D721Med (cell line): Measurements from ENCODE around the gene GNG7.
A peak's percentile ranks its signal among the peaks of the same experiment; 100 is the strongest.

Source experiments
- DNase-seq: peaks from one replicate; pipeline ENCODE4 v3.0.0; 2011; ENCODE audit warnings: low spot score; ENCODE audit not compliant: insufficient read length
- FAIRE-seq: peaks from 2 replicates; lab custom pipeline; 2011; peaks lifted over from hg19 to GRCh38; lab: Jason Lieb, UNC
- TF ChIP-seq, protein P1 (sequence below): IDR thresholded peaks from 2 replicates; pipeline ENCODE4 v1.5.1; 2012; ENCODE audit warnings: mild to moderate bottlenecking, control low read depth; ENCODE audit not compliant: insufficient read depth; ENCODE audit errors: missing control alignments

GNG7 gene

DNA sequence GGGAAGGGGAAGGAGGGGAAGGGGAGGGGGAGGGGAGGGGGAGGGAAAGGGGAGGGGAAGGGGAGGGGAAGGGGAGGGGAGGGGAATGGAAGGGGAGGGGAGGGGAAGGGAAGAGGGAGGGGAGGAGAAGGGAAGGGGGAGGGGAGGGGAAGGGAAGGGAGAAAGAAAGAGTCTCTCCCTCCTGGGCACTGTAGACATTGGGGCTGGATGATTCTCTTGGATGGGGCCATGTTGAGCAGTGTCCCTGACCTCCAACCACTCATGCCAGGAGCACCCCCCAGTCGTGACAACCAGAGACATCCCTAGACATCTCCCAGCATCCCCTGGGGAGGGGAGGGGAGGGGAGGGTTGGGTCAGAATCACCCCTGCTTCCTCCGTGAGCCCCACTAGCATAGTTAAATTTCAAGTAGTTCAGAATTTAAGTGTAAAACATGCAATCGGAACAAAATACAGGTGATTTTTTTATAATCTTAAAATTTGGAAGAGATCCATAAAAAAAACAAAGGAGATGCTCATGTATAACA is 64.0 kb downstream of the GNG7 start:
- TF ChIP-seq, protein P1, sequence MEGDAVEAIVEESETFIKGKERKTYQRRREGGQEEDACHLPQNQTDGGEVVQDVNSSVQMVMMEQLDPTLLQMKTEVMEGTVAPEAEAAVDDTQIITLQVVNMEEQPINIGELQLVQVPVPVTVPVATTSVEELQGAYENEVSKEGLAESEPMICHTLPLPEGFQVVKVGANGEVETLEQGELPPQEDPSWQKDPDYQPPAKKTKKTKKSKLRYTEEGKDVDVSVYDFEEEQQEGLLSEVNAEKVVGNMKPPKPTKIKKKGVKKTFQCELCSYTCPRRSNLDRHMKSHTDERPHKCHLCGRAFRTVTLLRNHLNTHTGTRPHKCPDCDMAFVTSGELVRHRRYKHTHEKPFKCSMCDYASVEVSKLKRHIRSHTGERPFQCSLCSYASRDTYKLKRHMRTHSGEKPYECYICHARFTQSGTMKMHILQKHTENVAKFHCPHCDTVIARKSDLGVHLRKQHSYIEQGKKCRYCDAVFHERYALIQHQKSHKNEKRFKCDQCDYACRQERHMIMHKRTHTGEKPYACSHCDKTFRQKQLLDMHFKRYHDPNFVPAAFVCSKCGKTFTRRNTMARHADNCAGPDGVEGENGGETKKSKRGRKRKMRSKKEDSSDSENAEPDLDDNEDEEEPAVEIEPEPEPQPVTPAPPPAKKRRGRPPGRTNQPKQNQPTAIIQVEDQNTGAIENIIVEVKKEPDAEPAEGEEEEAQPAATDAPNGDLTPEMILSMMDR = no peak
- FAIRE-seq = no peak
- DNase-seq = no peak

- no peak for FAIRE-seq
- DNase-seq = peak; percentile 87
- TF ChIP-seq, protein P1 = peak; percentile 63
Measured at GRCh38 chr19:2636897-2637683, 65.4 kb downstream of the GNG7 start.

GRCh38 chr19:2636141-2636896 is 66.2 kb downstream of the GNG7 start:
- DNase-seq (no peak), FAIRE-seq (no peak)
- TF ChIP-seq, protein P1 = no peak

DNA sequence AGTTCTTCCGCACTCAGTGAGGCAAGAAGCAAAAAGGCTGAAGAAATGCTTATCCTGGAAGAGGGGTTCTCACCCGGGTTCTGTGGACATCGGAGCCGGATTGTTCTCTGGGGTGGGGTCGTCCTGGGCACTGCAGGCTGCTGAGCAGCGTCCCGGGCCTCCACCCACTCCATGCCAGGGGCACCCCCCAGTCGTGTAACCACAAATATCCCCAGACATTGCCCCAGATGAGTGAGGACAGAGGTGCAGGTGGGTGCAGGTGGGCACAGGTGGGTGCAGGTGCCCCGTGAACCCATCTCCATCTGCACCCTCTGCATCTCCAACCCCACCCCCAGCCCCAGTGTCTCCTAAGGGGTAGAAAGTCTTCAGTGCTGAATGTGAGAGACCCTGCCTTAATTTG is 67.5 kb downstream of the GNG7 start:
- FAIRE-seq (no peak), DNase-seq (no peak)
- TF ChIP-seq, protein P1 = no peak

DNA sequence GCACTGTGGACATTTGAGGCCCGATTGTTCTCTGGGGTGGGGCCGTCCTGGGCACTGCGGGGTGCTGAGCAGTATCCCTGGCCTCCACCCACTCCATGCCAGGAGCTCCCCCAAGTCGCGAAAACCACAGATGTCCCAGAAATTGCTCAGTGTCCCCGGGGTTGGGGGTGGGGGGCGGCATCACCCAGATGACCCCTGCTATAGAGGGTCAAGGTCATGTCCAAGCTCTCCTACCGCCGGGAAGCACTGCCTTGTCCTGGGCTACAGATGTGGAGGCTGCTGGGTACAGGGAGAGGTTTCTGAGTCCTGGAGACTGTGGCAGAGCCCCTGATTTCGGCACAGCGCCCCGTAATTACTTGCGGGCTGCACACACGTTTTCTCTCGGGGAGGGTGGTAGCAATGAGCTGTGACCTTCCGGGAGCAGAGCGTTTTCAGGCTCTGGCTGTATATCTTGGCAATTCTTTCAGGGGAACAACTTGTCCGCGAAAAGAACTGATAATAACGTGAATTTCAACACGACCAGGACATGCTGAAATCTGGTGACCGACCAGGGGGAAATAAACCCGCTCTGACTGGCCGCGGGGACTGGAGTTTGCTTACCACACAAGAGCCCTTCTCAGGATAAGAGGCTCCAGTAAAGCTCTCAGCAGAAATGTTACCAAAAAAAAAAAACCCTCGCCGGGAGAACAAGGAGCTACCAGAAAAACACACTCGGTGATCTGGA is 68.1 kb downstream of the GNG7 start:
- FAIRE-seq (no peak), DNase-seq (no peak)
- TF ChIP-seq, protein P1 = no peak

- TF ChIP-seq, protein P1 = no peak
- DNase-seq (no peak), FAIRE-seq (no peak)
Measured at GRCh38 chr19:2633693-2634075, 68.8 kb downstream of the GNG7 start.
